Measurements from ENCODE around the gene SIX6.

DNA sequence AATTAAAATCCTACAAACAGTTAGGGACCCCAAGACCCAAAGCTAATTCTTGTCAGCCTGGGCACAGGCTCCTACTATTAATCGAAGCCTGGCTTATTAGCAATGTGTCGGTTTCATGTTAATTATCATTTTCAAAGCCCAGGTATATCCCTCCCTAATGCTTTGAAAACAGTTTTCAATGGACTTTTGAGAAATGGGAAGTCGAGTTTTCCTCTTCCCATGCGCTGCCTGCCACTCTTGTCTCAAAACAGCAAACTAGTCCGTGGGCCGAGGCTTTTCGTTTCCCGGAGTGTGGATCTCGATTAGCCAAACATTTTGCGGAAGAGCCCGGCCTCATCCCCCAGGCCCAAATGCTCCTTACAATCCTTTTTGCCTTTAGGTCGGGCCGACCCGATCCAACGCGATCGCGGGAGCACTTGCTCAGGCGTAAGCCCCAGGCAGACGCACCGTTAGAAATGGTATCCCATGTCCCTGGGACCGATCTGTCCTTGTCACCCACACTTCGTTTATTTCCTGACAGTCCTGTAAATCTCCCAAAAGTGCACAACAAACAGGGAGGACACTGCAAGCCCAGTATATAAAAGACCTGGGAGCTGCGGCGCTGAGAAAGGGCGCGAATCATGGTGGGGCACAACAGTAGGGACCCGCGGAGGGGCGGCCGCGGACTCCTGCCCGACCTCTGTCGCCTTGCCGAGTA, 1.5 kb downstream of the SIX6 start:
- TF ChIP-seq, protein P1, sequence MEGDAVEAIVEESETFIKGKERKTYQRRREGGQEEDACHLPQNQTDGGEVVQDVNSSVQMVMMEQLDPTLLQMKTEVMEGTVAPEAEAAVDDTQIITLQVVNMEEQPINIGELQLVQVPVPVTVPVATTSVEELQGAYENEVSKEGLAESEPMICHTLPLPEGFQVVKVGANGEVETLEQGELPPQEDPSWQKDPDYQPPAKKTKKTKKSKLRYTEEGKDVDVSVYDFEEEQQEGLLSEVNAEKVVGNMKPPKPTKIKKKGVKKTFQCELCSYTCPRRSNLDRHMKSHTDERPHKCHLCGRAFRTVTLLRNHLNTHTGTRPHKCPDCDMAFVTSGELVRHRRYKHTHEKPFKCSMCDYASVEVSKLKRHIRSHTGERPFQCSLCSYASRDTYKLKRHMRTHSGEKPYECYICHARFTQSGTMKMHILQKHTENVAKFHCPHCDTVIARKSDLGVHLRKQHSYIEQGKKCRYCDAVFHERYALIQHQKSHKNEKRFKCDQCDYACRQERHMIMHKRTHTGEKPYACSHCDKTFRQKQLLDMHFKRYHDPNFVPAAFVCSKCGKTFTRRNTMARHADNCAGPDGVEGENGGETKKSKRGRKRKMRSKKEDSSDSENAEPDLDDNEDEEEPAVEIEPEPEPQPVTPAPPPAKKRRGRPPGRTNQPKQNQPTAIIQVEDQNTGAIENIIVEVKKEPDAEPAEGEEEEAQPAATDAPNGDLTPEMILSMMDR (conservative IDR thresholded peaks at IDR 0.05) = no peak
- no peak for TF ChIP-seq EZH2 (IDR thresholded peaks at IDR 0.05; ENCODE audit: low read depth)
